Lung (tissue), 12 donors: ENCODE data around the gene SEMA5A. TPM values are rescaled to one million over a fixed set of nuclear protein-coding genes. Genes with fewer than 3 reads are reported as not detected.

Source experiments
- ATAC-seq: fragments of 200-7000 bp; cut with Tn5 transposase; one replicate; pipeline ENCODE4 v1.9.1; 2020; ENCODE audit warnings: moderate number of reproducible peaks; ENCODE audit not compliant: insufficient read depth, low FRiP score
- DNase-seq, 3 donors: peaks; one replicate each; pipeline ENCODE4 v3.0.0-alpha.2; 2013 to 2017
- H3K27ac ChIP-seq, 2 donors: one replicate each; pipeline ENCODE4 v1.5.1; 2013; ENCODE audit warnings: mild to moderate bottlenecking in 2 of 2, moderate library complexity in 2 of 2, control low read depth in 1 of 2, inconsistent platforms in 1 of 2, low read depth in 1 of 2, low read length in 1 of 2
- H3K27me3 ChIP-seq, 3 donors: one replicate each; pipeline ENCODE4 v1.5.1; 2013; ENCODE audit warnings: low read length in 2 of 3; ENCODE audit not compliant: control insufficient read depth in 3 of 3, insufficient read depth in 3 of 3
- H3K36me3 ChIP-seq, 4 donors: one replicate each; pipeline ENCODE4 v1.5.1; 2013; ENCODE audit warnings: low read length in 4 of 4, mild to moderate bottlenecking in 1 of 4, moderate library complexity in 1 of 4; ENCODE audit not compliant: control insufficient read depth in 4 of 4, insufficient read depth in 4 of 4
- H3K4me1 ChIP-seq, 5 donors: one replicate each; pipeline ENCODE4 v1.5.1; 2013; ENCODE audit warnings: low read length in 5 of 5, mild to moderate bottlenecking in 2 of 5, moderate library complexity in 1 of 5; ENCODE audit not compliant: control insufficient read depth in 5 of 5, insufficient read depth in 5 of 5
- H3K4me3 ChIP-seq: one replicate; pipeline ENCODE4 v1.5.1; 2013; ENCODE audit warnings: mild to moderate bottlenecking, control low read depth, moderate library complexity
- H3K9ac ChIP-seq, 2 donors: one replicate each; pipeline ENCODE4 v1.5.1; 2013; ENCODE audit warnings: low read length in 2 of 2, control low read depth in 1 of 2; ENCODE audit not compliant: insufficient read depth in 1 of 2
- H3K9me3 ChIP-seq, 4 donors: one replicate each; pipeline ENCODE4 v1.5.1; 2013; ENCODE audit warnings: low read length in 3 of 4, mild to moderate bottlenecking in 1 of 4, moderate library complexity in 1 of 4; ENCODE audit not compliant: control insufficient read depth in 4 of 4, insufficient read depth in 3 of 4
- WGBS, 2 donors: extraction: QIAGEN DNeasy Blood & Tissue Kit; methylation state at CpG; one replicate each; pipeline ENCODE4 v1.1.7; 2013; 5-methylcytosine and 5-hydroxymethylcytosine counted together
- polyA plus RNA-seq, 2 donors: library from polyadenylated mRNA; stranded (reverse); fragments of 200-250 nt; gene quantifications; one replicate each; pipeline ENCODE4 v1.2.1, GENCODE V29; 2013
- total RNA-seq, 2 donors: library from RNA; depleted of rRNA in 1 of 2; stranded (reverse); fragments of >200 nt in 1 of 2; gene quantifications; one replicate each; pipeline ENCODE4 v1.2.1, GENCODE V29; 2014 to 2021
- TF ChIP-seq, protein P1 (sequence below): IDR thresholded peaks from 2 replicates; pipeline ENCODE4 v1.5.1; 2012; ENCODE audit warnings: mild to moderate bottlenecking; ENCODE audit errors: control extremely low read depth, extremely low read depth
- donor health status: control.
- donor health status: control.
- donor health status: Bipolar disorder and iron deficiency.
- donor health status: healthy.
- donor health status: DM: yes; HTN: yes; CAD: no.

The SEMA5A gene
- total and polyA plus RNA-seq, 4 donors = 3.1 to 44.9 (median 13.7) TPM

DNA sequence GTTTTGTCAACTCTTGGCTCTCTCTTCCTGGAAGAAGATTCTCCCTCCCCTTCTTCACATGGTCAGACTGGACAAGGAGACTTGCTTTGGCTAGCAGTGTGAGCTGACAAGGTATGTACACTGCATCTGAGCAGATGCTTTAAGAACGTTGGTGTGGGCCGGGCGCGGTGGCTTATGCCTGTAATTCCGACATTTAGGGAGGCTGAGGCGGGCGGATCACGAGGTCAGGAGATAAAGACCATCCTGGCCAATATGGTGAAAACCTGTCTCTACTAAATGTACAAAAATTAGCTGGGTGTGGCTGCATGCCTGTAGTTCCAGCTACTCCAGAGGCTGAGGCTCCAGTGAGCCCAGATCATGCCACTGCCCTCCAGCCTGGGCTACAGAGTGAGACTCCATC, 26.4 kb upstream of the SEMA5A start:
- TF ChIP-seq, protein P1, sequence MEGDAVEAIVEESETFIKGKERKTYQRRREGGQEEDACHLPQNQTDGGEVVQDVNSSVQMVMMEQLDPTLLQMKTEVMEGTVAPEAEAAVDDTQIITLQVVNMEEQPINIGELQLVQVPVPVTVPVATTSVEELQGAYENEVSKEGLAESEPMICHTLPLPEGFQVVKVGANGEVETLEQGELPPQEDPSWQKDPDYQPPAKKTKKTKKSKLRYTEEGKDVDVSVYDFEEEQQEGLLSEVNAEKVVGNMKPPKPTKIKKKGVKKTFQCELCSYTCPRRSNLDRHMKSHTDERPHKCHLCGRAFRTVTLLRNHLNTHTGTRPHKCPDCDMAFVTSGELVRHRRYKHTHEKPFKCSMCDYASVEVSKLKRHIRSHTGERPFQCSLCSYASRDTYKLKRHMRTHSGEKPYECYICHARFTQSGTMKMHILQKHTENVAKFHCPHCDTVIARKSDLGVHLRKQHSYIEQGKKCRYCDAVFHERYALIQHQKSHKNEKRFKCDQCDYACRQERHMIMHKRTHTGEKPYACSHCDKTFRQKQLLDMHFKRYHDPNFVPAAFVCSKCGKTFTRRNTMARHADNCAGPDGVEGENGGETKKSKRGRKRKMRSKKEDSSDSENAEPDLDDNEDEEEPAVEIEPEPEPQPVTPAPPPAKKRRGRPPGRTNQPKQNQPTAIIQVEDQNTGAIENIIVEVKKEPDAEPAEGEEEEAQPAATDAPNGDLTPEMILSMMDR = no peak
- H3K9me3 ChIP-seq = no peaks in the 10 kb centered on the region
- no peaks in the 10 kb centered on the region for H3K4me1 ChIP-seq
- H3K4me3 ChIP-seq = no peak overlapping the region
- DNase-seq = no peak
- no peaks in the 10 kb centered on the region for H3K27me3 ChIP-seq
- H3K9ac ChIP-seq = no peak overlapping the region
- ATAC-seq = no peak
- 91 to 93% methylated on average over 8 of the region's 8 CpGs for WGBS, 2 donors
- no peak overlapping the region for H3K27ac ChIP-seq
- H3K36me3 ChIP-seq = no peaks in the 10 kb centered on the region

DNA sequence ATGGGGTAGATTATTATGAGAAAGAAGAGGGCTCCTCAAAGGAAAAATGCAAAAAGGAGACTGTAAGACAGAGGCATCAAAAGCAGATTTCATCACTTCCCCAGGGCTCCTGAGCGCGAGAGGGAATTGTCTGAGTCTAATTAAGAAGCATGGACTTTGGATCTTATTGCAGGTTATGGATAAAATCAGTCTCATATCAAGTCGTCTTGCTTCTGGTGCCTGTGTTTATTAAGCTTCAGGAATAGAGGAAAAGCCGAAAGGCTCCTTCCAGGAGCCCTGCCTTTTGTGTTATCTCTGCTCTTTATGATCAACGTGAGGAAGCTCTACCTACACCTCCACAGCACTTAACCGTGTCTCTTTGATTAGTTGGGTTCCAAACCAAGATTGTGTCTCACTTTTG, 25.0 kb upstream of the SEMA5A start:
- no peaks in the 10 kb centered on the region for H3K27me3 ChIP-seq
- H3K36me3 ChIP-seq = no peaks in the 10 kb centered on the region
- TF ChIP-seq, protein P1 = no peak
- no peaks in the 10 kb centered on the region for H3K4me1 ChIP-seq
- H3K9ac ChIP-seq = no peak overlapping the region
- no peak overlapping the region for H3K4me3 ChIP-seq
- DNase-seq (no peak), ATAC-seq (no peak)
- H3K27ac ChIP-seq = no peak overlapping the region
- no peaks in the 10 kb centered on the region for H3K9me3 ChIP-seq
- WGBS, 2 donors = 81% methylated on average over 6 of the region's 6 CpGs

DNA sequence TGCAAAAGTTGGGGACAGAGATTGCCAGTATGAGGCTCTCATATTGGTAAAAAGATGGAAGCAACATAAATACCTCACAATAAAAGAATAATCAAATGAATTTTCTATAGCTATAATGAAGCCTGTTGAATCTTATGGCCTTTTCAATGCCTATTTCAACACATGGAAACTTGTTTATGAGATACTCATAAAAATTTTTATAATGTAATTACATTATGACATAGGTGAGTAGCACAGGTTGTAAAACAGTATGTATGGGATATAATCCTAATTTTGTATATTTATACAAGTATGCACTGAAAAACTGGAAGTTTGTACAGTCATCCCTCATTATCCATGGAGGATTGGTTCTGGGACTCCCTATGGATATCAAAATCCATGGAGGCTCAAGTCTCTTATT, 21.2 kb upstream of the SEMA5A start:
- DNase-seq = no peak
- no peaks in the 10 kb centered on the region for H3K27me3 ChIP-seq
- H3K36me3 ChIP-seq = no peaks in the 10 kb centered on the region
- ATAC-seq = no peak
- H3K27ac ChIP-seq = no peak overlapping the region
- no peaks in the 10 kb centered on the region for H3K9me3 ChIP-seq
- no peak overlapping the region for H3K4me3 ChIP-seq
- H3K9ac ChIP-seq = no peak overlapping the region
- TF ChIP-seq, protein P1 = no peak
- no peaks in the 10 kb centered on the region for H3K4me1 ChIP-seq

DNA sequence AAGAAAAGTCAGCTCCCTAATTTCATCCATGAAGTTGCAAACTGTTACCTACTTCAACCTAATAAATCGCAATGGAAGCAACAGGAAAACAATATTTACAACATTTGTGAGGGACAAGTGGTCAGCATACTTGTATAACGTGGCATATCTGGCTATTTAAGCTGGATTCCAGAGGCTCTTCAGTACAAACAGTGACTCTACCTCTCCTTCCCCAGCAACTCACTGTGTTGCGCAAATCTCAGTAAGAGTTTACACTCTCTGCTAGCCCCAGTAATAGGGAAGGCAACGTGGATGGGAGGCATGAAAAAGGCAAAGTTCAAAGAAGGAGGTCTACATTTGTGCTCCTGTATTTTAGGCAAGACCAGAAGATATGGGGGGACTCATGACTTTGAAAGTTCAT, 18.9 kb upstream of the SEMA5A start:
- DNase-seq = no peak
- TF ChIP-seq, protein P1 = no peak
- peaks cover 0 to 6% (median 0%) of the 10 kb centered on the region in 5 donors for H3K4me1 ChIP-seq
- H3K9me3 ChIP-seq = no peaks in the 10 kb centered on the region
- no peaks in the 10 kb centered on the region for H3K27me3 ChIP-seq
- H3K4me3 ChIP-seq = no peak overlapping the region
- no peak overlapping the region for H3K9ac ChIP-seq
- H3K36me3 ChIP-seq = no peaks in the 10 kb centered on the region
- 66 to 69% methylated on average over 4 of the region's 4 CpGs for WGBS, 2 donors
- ATAC-seq = no peak
- no peak overlapping the region for H3K27ac ChIP-seq
